Esophagus squamous epithelium (tissue), 4 donors: ENCODE measurements around the gene AP5M1.

Source experiments
- CTCF ChIP-seq, 6 experiments: fragments of 450-650 bp in 4 of 6; fragments of 200-600 bp in 2 of 6; sonication (generic) in 2 of 6; IDR thresholded peaks; one replicate each; pipeline ENCODE4 v1.5.1; 2016 to 2019; ENCODE audit warnings: antibody characterized with exemption in 6 of 6, mild to moderate bottlenecking in 4 of 6, moderate library complexity in 4 of 6
- POLR2A ChIP-seq, 4 donors: fragments of 450-650 bp; IDR thresholded peaks; one replicate each; pipeline ENCODE4 v1.6.1; 2017; ENCODE audit warnings: antibody characterized with exemption in 4 of 4, mild to moderate bottlenecking in 4 of 4, moderate library complexity in 3 of 4

GRCh38 chr14:57273236-57273635 lies 4.5 kb downstream of the AP5M1 start:
- TF ChIP-seq CTCF (IDR thresholded peaks at IDR 0.05) (no peak), POLR2A (IDR thresholded peaks at IDR 0.05) (no peak)
